WTC11 (cell line): ENCODE results near the gene OPRM1.

Experiments
- CBFB ChIP-seq: sonication (generic); formaldehyde crosslinking; IDR thresholded peaks from 2 replicates; pipeline ENCODE4 v1.8.1; 2022; ENCODE audit warnings: mild to moderate bottlenecking, low read depth, missing genetic modification reagents
- CTCF ChIP-seq: fragments of 200-600 bp; IDR thresholded peaks from 2 replicates; pipeline ENCODE4 v1.8.0; 2022; ENCODE audit warnings: antibody characterized with exemption
- ZNF263 ChIP-seq: sonication (generic); formaldehyde crosslinking; IDR thresholded peaks from 2 replicates; pipeline ENCODE4 v1.8.1; 2022; ENCODE audit warnings: low read depth, mild to moderate bottlenecking, moderate library complexity, missing genetic modification reagents

GRCh38 chr6:154274168-154274567 lies 235.1 kb downstream of the OPRM1 start:
- no peak for TF ChIP-seq CTCF
- no peak for TF ChIP-seq ZNF263 (CRISPR knock-in tag)
- no peak for TF ChIP-seq CBFB (CRISPR knock-in tag)
